HG02798 (cell line): ENCODE measurements around the gene RTKN.

Source experiments
- ATAC-seq: cut with Tn5 transposase; IDR thresholded peaks from one replicate; pipeline ENCODE4 v1.9.1; 2021; ENCODE audit warnings: mild to moderate bottlenecking; ENCODE audit not compliant: unreplicated experiment, poor library complexity

The RTKN gene

DNA sequence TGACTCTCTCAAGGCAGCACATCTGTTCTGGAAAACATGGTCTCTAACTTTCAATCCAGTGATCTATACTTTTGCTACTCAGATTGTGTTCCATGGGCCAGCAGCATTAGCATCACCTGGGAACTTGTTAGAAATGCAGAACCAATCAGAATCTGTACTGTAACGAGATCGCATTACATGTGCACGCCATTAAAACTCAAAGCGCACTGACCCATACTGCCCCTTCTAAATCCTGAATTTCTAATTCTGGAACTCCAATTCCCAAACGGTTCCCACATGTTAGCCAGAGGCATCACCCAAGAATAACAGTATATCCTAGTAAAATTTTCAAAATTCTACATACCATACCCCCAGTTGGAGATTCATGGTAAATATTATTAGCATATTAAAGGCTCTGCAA lies 51.1 kb downstream of the RTKN start:
- ATAC-seq: no peak

DNA sequence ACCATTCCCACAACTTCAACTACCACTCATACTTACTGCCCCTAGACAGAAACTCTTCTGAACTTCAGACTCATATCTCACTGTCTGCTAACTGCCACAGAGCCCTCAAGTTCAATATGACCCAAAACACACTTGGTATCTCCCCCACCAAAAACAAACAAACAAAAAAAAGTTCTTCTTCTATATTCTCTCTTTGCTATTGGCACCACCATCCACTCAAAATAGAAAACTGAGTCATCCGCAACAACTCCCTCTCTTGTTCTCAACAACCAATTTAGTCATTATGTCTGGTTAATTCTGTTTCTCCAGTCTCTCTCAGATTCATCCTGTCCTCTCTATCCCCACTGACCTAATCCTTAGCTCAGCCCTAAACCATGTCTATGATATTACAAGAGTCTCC lies 54.4 kb downstream of the RTKN start:
- ATAC-seq: no peak

DNA sequence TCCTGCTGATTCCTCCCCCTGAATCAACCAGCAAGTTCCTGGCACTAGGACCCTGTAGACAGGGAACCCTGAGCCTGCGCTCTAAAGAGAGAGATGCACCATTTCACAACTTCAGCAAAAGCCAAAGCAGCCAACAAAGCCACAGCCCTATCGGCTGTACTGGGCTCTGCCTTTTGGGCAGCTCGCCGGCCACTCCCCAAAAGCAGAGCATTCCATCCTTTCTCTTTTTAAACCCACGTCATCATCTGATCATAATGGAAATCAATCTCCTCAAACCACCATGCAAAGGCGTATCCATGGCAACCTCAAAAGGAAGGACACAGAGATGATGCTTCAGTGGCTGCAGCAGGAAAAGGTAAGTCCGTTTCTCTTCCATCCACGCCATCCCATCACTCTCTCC lies 56.3 kb downstream of the RTKN start:
- no peak for ATAC-seq

- ATAC-seq: no peak
Observed at GRCh38 chr2:74384051-74384450, 57.7 kb downstream of the RTKN start.

GRCh38 chr2:74383254-74383653 lies 58.5 kb downstream of the RTKN start:
- ATAC-seq: no peak

DNA sequence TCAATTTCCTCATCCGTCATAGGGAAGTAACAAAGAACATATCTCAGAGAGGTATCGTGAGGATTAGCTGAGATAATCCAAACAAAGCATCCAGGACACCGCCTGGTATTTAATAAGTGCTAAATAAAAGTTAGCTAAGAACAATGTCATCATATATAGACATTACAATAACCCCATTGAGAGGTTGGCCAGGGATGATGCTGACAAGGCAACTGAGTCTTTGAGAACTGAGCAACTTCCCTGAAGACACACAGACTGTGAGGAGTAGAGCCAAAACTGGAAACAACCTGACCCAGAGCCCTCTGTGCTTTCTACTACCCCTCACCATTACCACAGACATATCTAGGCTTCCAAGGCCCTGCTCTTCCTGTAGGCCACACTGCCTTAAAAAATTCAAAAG lies 60.0 kb downstream of the RTKN start:
- ATAC-seq: no peak

- ATAC-seq: peak; percentile 64
Observed at GRCh38 chr2:74379851-74380789, 61.6 kb downstream of the RTKN start, which contains the start of gene DCTN1. Gene DCTN1 (minus strand): TSS chr2:74380311. CDS start chr2:74380037, 274 bp downstream.

GRCh38 chr2:74378007-74378406 lies 63.7 kb downstream of the RTKN start:
- no peak for ATAC-seq

DNA sequence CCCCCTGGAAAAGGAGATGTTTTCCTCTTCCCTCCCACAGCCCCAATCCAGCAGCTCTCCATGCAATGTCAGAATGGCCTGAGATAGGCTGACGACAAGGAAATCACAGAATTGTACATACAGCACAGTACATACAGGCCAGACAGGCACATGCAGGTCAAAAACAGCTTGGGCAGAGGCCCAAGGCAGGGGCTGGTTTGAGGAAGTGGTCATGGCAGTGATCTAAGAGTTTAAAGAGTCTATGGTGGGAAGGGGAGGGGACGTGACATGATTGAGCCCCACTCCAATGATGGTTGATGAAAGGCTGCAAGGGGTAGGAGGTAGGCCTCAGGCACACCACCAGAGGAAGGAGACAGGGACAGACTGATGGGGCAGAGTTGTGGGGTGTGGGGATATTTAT lies 65.9 kb downstream of the RTKN start:
- no peak for ATAC-seq
